SHP77 treated with DMSO at 0.1 percent for 48 hours (cell line): ENCODE measurements around the gene PKD2.
"Not testable (repeated sequence)": the region's sequence is repeated elsewhere in the genome, so short reads cannot be mapped to it uniquely, and the experiment has no call there.

Experiments used
- DNase-seq: peaks from one replicate; lab custom pipeline; 2025; lab: John Stamatoyannopoulos, UW

The PKD2 gene

GRCh38 chr4:88070031-88070430, 62.6 kb downstream of the PKD2 start:
- no peak for DNase-seq

- DNase-seq = no peak
Observed at GRCh38 chr4:88075336-88075735, 67.9 kb downstream of the PKD2 start.

DNA sequence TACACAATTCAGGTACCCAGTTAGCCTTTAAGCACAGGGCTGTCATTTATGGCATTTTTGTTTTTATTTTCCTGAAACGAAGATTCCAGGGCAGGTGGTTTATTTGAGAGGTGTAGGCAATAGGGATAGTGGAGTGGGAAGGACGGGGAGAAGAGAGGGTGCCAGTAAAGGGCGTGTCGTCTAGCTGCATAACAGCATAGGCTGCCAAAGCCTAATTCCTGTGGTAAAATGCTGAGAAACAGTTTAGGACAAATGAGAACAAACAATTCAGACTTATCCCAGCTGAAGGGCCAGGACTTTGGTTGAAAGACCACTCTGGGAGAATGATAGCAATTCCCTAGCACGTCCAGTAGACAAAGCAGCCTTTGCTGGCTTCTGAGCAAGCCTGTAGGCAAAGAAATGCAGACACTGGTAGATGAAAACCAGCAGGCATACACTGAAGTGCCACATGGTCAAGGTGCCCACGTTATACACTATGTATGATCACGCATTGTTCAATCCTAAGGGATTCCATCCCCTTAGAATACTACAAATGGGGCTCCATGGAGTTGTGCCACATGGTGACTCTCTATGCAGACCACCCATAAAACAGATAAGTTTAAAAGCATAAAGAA, 70.6 kb downstream of the PKD2 start:
- no peak for DNase-seq

DNA sequence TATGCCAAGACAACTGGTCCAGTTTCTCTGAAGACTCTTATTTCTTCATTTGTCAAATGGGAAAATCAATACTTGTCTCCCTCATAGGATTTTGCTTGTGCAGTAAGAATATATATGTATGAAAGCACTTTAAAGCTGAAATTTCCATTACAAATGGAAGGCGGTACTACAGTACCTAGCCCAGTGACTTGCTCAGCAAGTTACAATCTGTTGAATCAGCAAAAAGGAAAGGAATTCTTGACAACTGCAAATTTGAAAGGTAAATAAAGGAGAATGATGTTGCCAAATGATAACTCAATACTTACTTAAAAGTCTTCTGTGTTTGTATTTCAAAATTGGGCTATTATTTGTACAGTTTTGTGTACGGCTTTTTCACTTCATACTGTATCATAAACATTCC, 71.1 kb downstream of the PKD2 start:
- no peak for DNase-seq

DNA sequence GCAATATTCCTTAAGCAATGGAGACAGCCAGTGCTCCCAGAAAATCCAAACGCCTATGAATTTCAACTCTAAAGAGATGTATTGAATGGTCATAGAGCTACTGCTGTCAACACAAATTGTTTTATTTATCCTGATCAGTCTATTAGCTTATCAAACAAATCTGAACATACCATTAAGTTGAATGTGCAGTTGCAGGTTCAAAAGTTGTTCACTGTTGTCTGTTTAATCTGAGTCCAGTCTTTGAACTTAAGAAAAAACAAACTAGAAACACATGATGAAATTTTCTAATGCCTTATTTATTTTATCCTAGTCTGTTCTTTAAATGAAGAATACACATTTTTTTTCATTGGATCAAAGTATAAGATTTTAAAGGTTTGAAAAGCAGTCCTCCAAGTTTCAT, 73.2 kb downstream of the PKD2 start:
- no peak for DNase-seq

- no peak for DNase-seq
Observed at GRCh38 chr4:88087004-88087403, 79.6 kb downstream of the PKD2 start.

DNA sequence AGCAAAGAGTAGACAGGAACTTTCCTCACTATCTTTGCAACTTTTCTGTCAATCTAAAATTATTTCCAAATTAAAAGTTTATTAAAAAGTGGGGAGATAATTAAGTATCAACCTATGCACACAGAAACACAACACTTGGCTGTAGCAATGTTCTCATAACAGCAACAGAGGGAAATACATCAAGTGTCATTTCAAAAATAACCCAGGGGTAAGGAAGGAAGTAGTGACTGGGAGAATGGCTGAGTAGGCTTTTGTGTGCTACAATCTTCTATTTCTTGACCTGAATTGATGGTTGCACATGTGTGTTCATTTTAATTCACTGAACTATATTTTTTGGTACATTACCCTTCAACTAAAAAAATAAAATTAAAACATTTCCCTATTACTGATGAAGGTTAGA, 83.5 kb downstream of the PKD2 start:
- no peak for DNase-seq

GRCh38 chr4:88091378-88091777, 83.9 kb downstream of the PKD2 start:
- DNase-seq = no peak

DNA sequence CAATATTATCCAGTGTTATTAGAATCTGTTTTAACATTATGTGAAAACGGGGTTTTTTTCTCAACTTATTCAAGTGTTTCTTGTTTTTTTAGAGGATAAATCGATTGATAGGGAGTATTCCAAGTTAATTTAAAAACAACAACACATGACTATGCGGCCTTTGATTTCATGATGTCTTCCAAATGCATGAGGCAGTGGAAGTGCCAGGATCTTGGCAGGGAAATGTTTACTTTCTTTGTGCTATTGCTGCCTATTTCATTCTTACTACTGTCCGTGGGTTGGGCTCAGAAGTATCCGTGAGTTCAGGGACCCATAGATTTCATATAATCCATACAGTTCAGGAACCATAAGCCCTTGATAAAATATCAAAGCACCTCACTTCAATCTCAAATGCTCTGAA, 86.4 kb downstream of the PKD2 start:
- no peak for DNase-seq

GRCh38 chr4:88097301-88097700, 89.9 kb downstream of the PKD2 start:
- DNase-seq = no peak

DNA sequence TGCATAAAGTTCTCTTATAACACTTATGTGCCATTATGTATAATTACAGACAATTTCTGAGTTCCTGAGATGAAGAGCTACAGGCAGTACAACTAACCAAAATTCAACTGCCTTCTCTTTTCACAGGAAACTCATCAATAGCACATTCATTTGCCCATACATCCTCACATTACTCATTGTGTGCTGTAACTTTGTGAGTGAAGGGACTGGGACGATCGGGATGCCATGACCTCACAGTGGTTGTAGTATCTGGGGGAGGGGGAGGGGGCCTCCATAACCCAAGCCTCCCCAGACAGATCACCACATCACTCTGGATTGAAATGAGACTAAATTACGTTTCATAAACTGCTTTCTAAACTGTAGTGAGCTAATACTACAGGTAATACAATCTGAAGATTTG, 90.3 kb downstream of the PKD2 start:
- no peak for DNase-seq

GRCh38 chr4:88098993-88099752, 91.7 kb downstream of the PKD2 start:
- no peak for DNase-seq

DNA sequence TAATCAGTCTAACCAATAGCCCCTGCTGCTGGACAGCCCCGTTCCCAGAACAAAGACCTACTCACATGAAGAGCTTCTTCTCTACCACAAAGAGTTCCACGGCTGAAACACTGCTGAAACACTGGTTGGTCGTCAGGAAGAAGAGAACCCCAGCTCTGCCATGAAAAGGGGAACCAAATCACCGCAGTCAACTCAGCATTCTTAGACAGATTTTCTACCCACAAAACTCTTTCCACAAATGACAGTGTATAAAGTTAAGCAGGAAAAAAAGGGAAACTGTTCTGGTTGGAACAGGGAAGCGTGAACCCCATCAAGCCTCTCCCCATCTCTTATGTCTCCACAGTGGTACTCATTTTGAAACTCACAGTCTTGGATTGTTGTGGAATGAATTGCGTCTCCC, 93.7 kb downstream of the PKD2 start:
- no peak for DNase-seq

DNA sequence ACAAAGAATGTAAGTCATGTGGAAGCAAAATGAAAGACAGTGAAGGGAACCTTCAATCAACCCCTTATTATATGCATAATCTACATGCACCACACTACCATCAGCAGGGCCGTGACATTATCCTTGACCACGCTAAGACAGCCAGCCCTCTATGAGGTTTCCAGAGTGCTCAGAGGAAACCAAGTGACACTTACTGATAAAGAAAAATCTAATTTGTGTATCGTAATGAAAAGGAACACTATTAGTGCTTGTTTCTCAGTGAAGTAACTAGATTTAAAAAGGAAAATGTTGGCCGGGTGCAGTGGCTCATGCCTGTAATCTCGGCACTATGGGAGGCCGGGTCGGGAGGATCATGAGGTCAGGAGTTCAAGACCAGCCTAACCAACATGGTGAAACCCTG, 94.6 kb downstream of the PKD2 start:
- DNase-seq = no peak

- no peak for DNase-seq
Observed at GRCh38 chr4:88104902-88105610, 97.6 kb downstream of the PKD2 start.

GRCh38 chr4:88106205-88106604, 98.8 kb downstream of the PKD2 start:
- DNase-seq = no peak

DNA sequence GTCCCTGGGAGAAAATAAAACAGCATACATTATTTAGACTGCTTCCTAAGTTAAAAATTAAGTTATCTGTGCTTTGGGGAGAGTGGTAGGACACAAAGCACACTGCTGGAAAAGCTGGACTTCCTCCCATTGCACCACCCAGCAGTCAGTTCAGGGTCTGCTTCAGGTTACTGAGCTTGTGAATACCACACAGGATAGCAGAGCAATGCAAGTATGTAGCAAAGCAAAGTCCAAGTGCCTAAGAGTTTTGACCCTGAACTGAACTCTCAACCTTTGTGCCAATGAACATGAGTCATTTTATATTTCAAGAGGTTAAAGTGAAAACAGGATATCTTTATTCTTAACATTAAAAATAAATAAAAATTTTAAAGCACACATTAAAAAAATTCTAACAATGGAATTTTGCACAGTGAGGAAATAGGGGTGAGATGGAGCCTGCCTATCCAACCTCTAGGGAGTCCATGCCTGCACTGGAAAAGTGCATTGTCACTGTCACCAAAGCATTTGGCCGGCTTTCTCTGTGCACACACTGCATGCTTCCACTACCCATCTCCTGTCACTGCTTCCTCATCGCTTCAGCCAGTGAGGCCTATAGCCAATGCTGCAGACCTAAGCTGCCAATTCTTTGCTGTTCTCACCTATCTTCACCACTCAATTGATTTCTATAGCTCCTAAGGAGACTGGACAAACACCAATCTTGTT, 100.1 kb downstream of the PKD2 start:
- no peak for DNase-seq

- not testable (repeated sequence) for DNase-seq
Observed at GRCh38 chr4:88108108-88108465, 100.7 kb downstream of the PKD2 start.

GRCh38 chr4:88108747-88109122, 101.3 kb downstream of the PKD2 start:
- no peak for DNase-seq

GRCh38 chr4:88109123-88109881, 101.9 kb downstream of the PKD2 start:
- no peak for DNase-seq

DNA sequence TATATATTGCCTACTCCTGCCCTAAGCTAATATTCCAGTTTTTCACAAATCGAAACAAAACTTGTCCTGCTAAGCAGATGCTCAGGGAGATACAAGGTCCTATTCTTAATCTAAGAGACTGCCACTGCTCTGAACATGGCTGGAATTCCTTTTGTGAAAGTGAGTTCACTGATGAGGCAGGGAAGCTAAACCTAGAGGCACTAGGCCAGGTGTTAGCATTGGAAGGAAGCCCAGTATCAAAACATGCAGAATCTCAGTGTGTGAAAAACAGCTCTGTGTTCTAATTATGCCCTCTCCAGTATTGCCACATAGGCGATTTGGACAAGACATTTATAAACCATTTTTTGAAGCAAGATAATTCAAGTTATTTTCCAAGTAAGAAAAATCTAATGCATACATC, 103.4 kb downstream of the PKD2 start:
- DNase-seq = no peak

DNA sequence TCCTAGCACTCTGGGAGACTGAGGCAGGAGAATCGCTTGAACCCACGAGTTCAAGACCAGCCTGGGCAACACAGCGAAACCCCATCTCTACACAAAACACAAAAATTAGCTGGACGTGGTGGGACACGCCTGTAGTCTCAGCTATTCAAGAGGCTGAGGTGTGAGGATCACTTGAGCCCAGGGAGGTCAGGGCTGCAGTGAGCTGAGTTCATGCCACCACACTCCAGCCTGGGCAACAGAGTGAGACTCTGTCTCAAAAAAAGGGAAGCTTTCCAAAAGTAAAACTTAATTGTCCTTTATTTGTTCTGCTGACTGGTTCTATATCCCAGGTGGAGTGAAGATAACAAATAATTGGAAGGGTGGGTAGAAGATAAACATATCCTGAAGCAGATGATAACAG, 105.4 kb downstream of the PKD2 start:
- DNase-seq = no peak
